Calu3 (cell line): ENCODE results near the gene IL1RAPL2. TPM values are rescaled to one million over a fixed set of nuclear protein-coding genes. Genes with fewer than 3 reads are reported as not detected.

Experiments used
- BruUV-seq: library from RNA; stranded (reverse); fragments of 400-500 nt; replicated peaks from 2 replicates; lab custom pipeline; 2021; lab: Mats Ljungman, UMichigan
- CTCF ChIA-PET: fragments of 300-600 bp; sonication (Branson Sonifier 250); formaldehyde crosslinking; loops from one replicate; lab custom pipeline; 2022; ENCODE audit warnings: antibody characterized with exemption; lab: Charles Lee
- DNase-seq: peaks from one replicate; pipeline ENCODE4 v3.0.0; 2022
- H3K27ac Mint-ChIP-seq: one replicate; pipeline ENCODE4 v1.8.0; 2022; ENCODE audit warnings: mixed read lengths; ENCODE audit not compliant: unreplicated experiment
- H3K27me3 Mint-ChIP-seq: one replicate; pipeline ENCODE4 v1.8.0; 2022; ENCODE audit warnings: mixed read lengths; ENCODE audit not compliant: unreplicated experiment
- H3K36me3 Mint-ChIP-seq: one replicate; pipeline ENCODE4 v1.8.0; 2022; ENCODE audit warnings: mild to moderate bottlenecking, moderate library complexity, mixed read lengths; ENCODE audit not compliant: insufficient read depth, unreplicated experiment
- H3K4me1 Mint-ChIP-seq: one replicate; pipeline ENCODE4 v1.8.0; 2022; ENCODE audit warnings: mild to moderate bottlenecking, low read depth, mixed read lengths; ENCODE audit not compliant: unreplicated experiment
- H3K4me3 Mint-ChIP-seq: one replicate; pipeline ENCODE4 v1.8.0; 2022; ENCODE audit warnings: mild to moderate bottlenecking, low read depth, moderate library complexity, mixed read lengths; ENCODE audit not compliant: unreplicated experiment
- H3K9me3 Mint-ChIP-seq: one replicate; pipeline ENCODE4 v1.8.0; 2022; ENCODE audit warnings: low read depth, mixed read lengths; ENCODE audit not compliant: unreplicated experiment
- CTCF ChIP-seq: fragments of 200-600 bp; IDR thresholded peaks from one replicate; pipeline ENCODE4 v1.8.0; 2022; ENCODE audit warnings: antibody characterized with exemption; ENCODE audit not compliant: unreplicated experiment
- intact Hi-C: fragments of 100-400 bp; cut with micrococcal nuclease; formaldehyde crosslinking; loops from one replicate; pipeline ENCODE4 v1.10.0; 2022; ENCODE audit not compliant: unreplicated experiment
- total RNA-seq: library from RNA; stranded (reverse); gene quantifications from 2 replicates; pipeline ENCODE4 v1.2.3, GENCODE V29; 2022

The IL1RAPL2 gene
- total RNA-seq, 1 experiment from 2014 or later: not detected

GRCh38 chrX:105634180-105634579 is 1068.2 kb downstream of the IL1RAPL2 start:
- CTCF ChIA-PET: no interaction called here
- intact Hi-C loops: no loop called here
- BruUV-seq: no TSS peak
- TF ChIP-seq CTCF: no peak
- no peak for DNase-seq
- Mint-ChIP-seq H3K27ac (no peak overlapping the region), H3K4me3 (no peak overlapping the region), H3K9me3 (peaks cover 2% of the 10 kb centered on the region), H3K4me1 (no peaks in the 10 kb centered on the region), H3K27me3 (no peaks in the 10 kb centered on the region), H3K36me3 (no peaks in the 10 kb centered on the region)

GRCh38 chrX:105635794-105636193 is 1069.8 kb downstream of the IL1RAPL2 start:
- Mint-ChIP-seq H3K4me1 (no peaks in the 10 kb centered on the region), H3K9me3 (peaks cover 2% of the 10 kb centered on the region), H3K27ac (no peak overlapping the region), H3K4me3 (no peak overlapping the region), H3K27me3 (no peaks in the 10 kb centered on the region), H3K36me3 (no peaks in the 10 kb centered on the region)
- intact Hi-C loops: no loop called here
- TF ChIP-seq CTCF: no peak
- DNase-seq: no peak
- BruUV-seq: no TSS peak
- CTCF ChIA-PET: no interaction called here

- Mint-ChIP-seq H3K9me3 (peaks cover 2% of the 10 kb centered on the region), H3K27me3 (no peaks in the 10 kb centered on the region), H3K4me3 (no peak overlapping the region), H3K36me3 (no peaks in the 10 kb centered on the region), H3K27ac (no peak overlapping the region), H3K4me1 (no peaks in the 10 kb centered on the region)
- intact Hi-C loops: no loop called here
- BruUV-seq: no TSS peak
- no peak for DNase-seq
- CTCF ChIA-PET: no interaction called here
- TF ChIP-seq CTCF: no peak
Observed at GRCh38 chrX:105636667-105637066, 1070.7 kb downstream of the IL1RAPL2 start.

GRCh38 chrX:105645667-105646357 is 1079.8 kb downstream of the IL1RAPL2 start:
- no peaks in the 10 kb centered on the region for H3K36me3 Mint-ChIP-seq
- no peak for DNase-seq
- CTCF ChIA-PET: no interaction called here
- intact Hi-C loops: no loop called here
- H3K4me3 Mint-ChIP-seq: no peak overlapping the region
- no TSS peak for BruUV-seq
- no peak overlapping the region for H3K27ac Mint-ChIP-seq
- TF ChIP-seq CTCF: no peak
- no peaks in the 10 kb centered on the region for H3K9me3 Mint-ChIP-seq
- H3K27me3 Mint-ChIP-seq: no peaks in the 10 kb centered on the region
- H3K4me1 Mint-ChIP-seq: no peaks in the 10 kb centered on the region
